ENCODE data around the gene GAB3.
"Not testable (repeated sequence)": the region's sequence is repeated elsewhere in the genome, so short reads cannot be mapped to it uniquely, and the experiment has no call there.

Gene GAB3

DNA sequence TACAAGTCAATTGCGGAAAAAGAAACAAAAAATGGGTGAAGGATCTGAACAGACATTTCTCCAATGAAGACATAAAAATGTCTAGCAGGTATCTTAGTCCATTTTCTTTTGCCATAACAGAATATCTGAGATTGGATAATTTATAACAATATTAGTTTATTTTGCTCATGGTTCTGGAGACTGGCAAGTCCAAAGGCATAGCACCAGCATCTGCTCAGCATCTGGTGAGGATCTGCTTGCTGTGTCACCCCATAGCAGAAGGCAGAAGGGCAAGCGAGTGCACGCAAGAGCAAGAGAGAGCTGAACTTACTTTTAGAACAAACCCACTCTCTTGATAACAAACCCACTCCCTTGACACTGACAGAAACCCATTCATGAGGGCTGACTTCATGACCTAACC, 29.7 kb downstream of the GAB3 start:
- no peak overlapping the region for H3K4me3 ChIP-seq (ENCODE audit: low read depth, low read length)

DNA sequence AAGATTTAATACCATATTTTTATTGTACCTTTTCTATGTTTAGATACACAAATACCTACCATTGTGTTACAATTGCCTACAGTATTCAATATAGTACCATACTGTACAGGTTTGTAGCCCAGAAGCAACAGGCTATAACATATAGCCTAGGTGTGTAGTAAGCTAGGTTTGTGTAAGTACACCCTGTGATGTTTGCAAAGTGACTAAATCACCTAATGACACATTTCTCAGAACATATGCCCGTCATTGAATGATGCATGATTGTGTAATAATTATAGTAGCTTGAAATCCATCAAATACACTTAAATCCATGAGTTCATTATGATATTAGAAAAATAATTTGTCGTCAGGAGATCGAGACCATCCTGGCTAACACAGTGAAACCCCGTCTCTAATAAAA, 30.8 kb downstream of the GAB3 start:
- H3K4me3 ChIP-seq (ENCODE audit: low read depth, low read length) = no peak overlapping the region

DNA sequence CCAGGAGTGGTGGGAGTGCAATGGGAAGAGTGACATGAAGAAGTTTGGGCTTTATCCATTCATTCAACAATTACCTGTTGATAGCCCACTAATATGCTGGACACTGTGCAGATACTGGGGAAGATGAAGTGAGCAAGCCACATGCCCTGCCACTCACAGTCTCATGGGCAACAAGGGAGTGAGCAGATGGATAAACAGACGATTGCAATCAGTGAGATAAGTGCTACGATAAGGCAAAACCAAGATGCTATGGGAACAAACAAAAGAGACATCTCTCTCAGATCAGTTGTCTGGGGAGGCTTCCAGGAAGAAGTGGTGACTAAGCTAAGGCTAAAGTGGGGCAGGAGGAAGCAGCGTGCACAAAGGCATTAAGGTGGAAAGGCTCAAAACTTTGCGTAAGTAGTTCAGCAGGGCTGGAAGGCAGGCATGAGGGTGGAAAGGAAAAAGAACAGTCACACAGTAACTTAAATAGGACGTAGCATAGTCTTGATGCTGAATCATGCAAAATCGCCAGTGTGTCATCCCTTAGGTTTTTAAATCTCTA, 31.7 kb downstream of the GAB3 start:
- H3K4me3 ChIP-seq (ENCODE audit: low read depth, low read length) = no peak overlapping the region

DNA sequence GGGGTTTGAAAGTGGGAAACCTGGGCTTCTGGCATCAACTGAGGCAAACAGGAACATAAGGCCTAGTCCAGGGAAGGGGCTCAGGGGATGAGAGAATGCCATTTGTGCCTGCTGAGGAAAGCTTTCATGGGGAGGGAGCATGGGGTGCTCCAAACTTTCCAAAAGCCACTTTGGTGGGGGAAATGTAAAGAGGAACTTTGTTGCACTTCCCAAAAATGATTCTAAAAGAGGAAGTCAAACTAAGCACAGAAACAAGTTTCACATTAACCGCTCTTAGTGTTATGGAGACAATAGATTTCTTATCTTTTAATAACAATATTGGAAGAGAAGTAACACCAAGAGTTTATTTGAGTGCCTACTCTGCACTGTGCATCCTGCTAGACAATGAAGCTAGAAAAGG, 32.3 kb downstream of the GAB3 start:
- H3K4me3 ChIP-seq (ENCODE audit: low read depth, low read length) = no peak overlapping the region

GRCh38 chrX:154717824-154718223, 33.1 kb downstream of the GAB3 start:
- H3K4me3 ChIP-seq (ENCODE audit: low read depth, low read length) = no peak overlapping the region

GRCh38 chrX:154715825-154716224, 35.1 kb downstream of the GAB3 start:
- no peak overlapping the region for H3K4me3 ChIP-seq (ENCODE audit: low read depth, low read length)

GRCh38 chrX:154714925-154715324, 36.0 kb downstream of the GAB3 start:
- no peak overlapping the region for H3K4me3 ChIP-seq (ENCODE audit: low read depth, low read length)

DNA sequence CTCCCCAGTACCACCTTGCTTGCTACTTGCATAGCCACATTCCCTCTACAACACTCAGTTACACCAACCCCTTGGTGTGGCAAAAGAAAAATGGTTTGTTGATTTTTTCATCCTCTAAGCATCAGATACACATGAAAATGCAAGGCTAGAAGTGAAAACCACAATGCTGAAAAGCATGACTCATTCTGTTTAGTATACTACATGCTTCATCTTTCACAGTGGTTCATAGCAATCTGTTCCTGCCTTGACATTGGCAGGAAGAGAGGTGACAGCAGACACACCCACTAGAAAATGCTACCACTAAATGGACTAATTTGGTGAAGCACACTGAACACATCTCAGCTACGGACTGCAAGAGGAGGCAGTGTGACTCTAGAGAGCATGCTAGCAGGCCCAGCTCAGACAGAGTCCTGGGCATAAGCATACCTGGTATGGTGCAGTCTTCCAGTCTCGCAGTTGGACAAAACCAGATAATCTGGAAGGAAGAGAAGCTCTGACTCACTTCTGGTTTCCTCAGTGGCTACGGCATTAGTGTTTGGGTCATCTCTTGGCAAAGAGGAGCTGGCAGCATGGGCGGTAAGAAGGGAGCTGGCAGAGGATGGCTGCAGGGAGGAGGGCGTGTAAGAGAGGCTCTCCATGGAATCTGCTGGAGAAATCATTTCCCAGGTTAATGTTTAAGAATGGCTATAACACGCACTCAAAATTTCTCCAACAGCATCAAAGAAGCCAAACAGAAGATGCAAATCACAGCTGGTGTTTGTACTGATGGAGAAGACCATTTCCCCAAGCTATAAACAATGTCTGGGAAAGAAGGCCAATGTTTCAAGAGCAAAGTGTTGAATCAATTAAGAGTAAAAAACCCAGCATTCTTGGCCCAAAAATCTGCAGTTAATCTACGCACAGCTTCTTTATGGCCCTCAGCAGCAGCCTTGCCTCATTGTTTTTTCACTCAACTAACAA, 37.8 kb downstream of the GAB3 start:
- H3K4me3 ChIP-seq (ENCODE audit: low read depth, low read length) = no peak overlapping the region

DNA sequence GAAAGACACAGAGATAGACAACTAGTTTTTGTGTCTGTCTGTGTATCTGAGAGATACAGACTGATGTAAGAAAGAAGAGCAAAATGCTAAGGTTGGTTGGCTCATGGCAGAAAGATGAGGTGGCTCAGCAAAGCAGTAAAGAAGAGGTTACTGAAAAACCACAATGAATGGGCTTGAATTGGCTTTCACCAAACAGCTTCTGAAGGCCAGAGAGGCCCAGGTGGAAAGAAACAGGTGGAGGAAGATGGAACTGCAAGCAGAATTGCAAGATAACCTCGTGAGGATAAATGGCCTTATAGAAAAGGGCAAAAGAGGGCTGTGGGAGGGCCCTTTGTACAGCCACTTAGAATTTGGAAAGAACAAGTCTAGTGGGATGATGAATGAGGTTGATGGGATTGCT, 39.6 kb downstream of the GAB3 start:
- H3K4me3 ChIP-seq (ENCODE audit: low read depth, low read length) = no peak overlapping the region

DNA sequence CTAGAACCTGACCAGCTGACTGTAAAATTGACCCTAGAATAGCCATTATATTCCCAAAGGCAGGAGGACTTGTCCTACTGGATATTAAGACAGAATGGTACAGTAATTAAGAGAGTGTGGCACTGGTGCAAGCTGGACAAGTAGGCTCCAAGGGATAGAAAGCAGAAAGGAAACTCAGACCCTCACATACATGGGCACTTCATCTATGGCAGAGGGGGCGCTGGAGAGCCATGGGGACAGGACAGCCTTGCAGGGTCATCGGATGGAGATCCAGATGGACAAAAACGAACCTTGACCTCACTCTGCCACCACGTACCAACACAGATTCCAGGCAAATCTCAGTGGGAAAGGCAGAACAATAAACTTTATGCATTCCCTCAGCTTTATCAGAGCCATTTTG, 40.6 kb downstream of the GAB3 start:
- no peak overlapping the region for H3K4me3 ChIP-seq (ENCODE audit: low read depth, low read length)

DNA sequence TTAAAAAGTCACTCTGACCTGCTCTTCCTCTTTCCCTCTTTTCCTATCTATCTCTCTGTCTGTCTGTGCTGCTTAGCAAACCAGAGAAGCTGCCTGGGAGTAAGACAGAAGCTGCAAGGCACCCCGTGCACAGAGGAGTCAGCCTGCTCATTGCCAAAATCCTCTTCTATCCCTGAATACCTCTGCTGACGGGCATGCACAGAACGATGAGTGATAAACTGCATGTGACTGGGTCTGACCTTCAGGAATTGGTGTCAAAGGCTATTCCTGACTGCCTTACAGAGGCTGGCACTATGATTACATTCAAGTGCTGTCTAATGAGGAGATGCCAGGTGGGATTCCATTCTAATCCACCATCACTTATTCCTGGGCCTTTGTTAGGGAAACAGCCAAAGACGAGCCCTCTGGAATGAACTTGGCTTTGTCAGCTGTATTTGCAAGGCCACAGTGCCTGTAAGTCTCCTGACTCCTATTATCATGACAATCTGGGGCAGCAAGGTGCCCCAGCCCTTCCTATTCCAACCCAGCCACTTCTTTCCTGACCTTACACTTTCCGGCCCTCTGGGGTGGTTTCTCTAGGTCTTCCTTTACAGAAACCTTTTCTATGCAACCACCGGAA, 52.1 kb downstream of the GAB3 start:
- no peak overlapping the region for H3K4me3 ChIP-seq (ENCODE audit: low read depth, low read length)

- H3K4me3 ChIP-seq (ENCODE audit: low read depth, low read length) = no peak overlapping the region
Observed at GRCh38 chrX:154696676-154697045, 54.2 kb downstream of the GAB3 start.

GRCh38 chrX:154695911-154696675, 54.8 kb downstream of the GAB3 start:
- H3K4me3 ChIP-seq (ENCODE audit: low read depth, low read length) = no peak overlapping the region

GRCh38 chrX:154693394-154693793, 57.5 kb downstream of the GAB3 start:
- no peak overlapping the region for H3K4me3 ChIP-seq (ENCODE audit: low read depth, low read length)

DNA sequence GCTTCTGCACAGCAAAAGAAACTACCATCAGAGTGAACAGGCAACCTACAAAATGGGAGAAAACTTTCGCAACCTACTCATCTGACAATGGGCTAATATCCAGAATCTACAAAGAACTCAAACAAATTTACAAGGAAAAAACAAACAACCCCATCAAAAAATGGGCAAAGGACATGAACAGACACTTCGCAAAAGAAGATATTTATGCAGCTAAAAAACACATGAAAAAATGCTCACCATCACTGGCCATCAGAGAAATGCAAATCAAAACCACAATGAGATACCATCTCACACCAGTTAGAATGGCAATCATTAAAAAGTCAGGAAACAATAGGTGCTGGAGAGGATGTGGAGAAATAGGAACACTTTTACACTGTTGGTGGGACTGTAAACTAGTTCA, 60.4 kb downstream of the GAB3 start:
- not testable (repeated sequence) for H3K4me3 ChIP-seq (ENCODE audit: low read depth, low read length)

GRCh38 chrX:154672084-154672483, 78.8 kb downstream of the GAB3 start:
- not testable (repeated sequence) for H3K4me3 ChIP-seq (ENCODE audit: low read depth, low read length)

DNA sequence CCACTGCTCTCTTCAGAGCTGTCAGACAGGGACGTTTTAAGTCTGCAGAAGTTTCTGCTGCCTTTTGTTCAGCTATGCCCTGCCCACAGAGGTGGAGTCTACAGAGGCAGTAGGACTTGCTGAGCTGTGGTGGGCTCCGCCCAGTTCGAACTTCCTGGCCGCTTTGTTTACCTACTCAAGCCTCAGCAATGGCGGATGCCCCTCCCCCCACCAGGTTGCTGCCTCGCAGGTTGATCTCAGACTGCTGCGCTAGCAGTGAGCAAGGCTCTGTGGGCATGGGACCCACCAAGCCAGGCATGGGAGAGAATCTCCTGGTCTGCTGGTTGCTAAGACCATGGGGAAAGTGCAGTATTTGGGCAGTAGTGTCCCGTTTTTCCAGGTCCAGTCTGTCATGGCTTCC, 80.0 kb downstream of the GAB3 start:
- H3K4me3 ChIP-seq (ENCODE audit: low read depth, low read length) = not testable (repeated sequence)

DNA sequence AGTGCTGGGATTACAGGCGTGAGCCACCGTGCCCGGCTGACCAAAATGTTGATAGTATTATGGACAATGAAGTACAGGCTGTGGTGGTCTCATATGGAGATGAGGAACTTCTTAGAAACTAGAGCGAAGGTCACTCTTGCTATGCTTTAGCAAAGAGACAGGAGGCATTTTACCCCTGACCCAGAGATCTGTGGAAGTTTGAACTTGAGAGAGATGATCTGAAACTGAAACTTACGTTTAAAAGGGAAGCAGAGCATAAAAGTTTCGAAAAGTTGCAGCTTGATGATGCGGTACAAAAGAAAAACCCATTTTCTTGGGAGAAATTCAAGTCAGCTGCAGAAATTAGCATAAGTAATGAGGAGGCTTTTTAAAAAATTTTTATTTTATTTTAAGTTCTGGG, 89.0 kb downstream of the GAB3 start:
- no peak overlapping the region for H3K4me3 ChIP-seq (ENCODE audit: low read depth, low read length)

GRCh38 chrX:154661170-154661569, 89.7 kb downstream of the GAB3 start:
- H3K4me3 ChIP-seq (ENCODE audit: low read depth, low read length) = no peak overlapping the region

GRCh38 chrX:154660541-154660940, 90.3 kb downstream of the GAB3 start:
- no peak overlapping the region for H3K4me3 ChIP-seq (ENCODE audit: low read depth, low read length)

DNA sequence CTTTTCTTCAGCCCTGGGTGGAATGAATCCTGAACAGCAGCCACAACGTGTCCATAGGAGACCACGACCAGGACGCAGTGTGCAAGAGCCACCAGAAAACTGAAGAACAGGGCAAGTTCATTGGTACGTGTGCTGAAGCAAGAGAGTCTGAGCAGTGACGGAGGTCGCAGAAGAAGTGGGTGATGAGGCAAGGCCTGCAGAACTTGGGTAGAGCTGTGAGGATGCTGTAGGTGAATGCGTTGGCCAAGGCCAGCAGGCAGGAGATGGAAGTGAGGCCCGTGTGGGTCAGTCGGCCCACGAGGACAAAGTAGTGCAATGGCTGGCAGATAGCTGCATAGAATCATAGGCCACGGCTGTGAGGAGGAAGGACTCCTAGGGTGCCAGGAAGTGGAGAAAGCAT, 91.9 kb downstream of the GAB3 start:
- H3K4me3 ChIP-seq (ENCODE audit: low read depth, low read length) = no peak overlapping the region

All from iPS-11a (cell line).